Kasumi-1 (cell line): Measurements from ENCODE around the gene ARPC2.
A peak's percentile ranks its signal among the peaks of the same experiment; 100 is the strongest.

ENCODE experiments used
- DNase-seq, 2 experiments: peaks; one replicate each; lab custom pipeline; 2025; lab: John Stamatoyannopoulos, UW

ARPC2 gene

GRCh38 chr2:218289639-218290315 is 72.8 kb downstream of the ARPC2 start:
- no peak for DNase-seq

GRCh38 chr2:218290316-218291261 is 73.6 kb downstream of the ARPC2 start:
- DNase-seq, result peak; percentile 19 to 24

GRCh38 chr2:218291318-218292047 is 74.5 kb downstream of the ARPC2 start:
- DNase-seq, result no peak

- DNase-seq, result peak; percentile 36 to 54
Observed at GRCh38 chr2:218292048-218293014, 75.3 kb downstream of the ARPC2 start, which contains the start of gene TMBIM1. TSS of gene TMBIM1 (minus strand) at chr2:218292503. CDS start at chr2:218282141, 10,362 bp downstream.

- no peak for DNase-seq
Observed at GRCh38 chr2:218293715-218294429, 76.9 kb downstream of the ARPC2 start.

- DNase-seq, result no peak
Observed at GRCh38 chr2:218294430-218295022, 77.5 kb downstream of the ARPC2 start.

- no peak for DNase-seq
Observed at GRCh38 chr2:218295029-218295428, 78.0 kb downstream of the ARPC2 start.

- no peak for DNase-seq
Observed at GRCh38 chr2:218296200-218296599, 79.2 kb downstream of the ARPC2 start.

- DNase-seq, result no peak
Observed at GRCh38 chr2:218296847-218297246, 79.9 kb downstream of the ARPC2 start.

GRCh38 chr2:218298314-218298875 is 81.4 kb downstream of the ARPC2 start:
- no peak for DNase-seq

GRCh38 chr2:218300141-218300540 is 83.2 kb downstream of the ARPC2 start:
- no peak for DNase-seq

GRCh38 chr2:218301176-218301819 is 84.3 kb downstream of the ARPC2 start:
- peak; percentile 66 to 67 for DNase-seq
